Stimulated activated CD4-positive, alpha-beta T cell treated with anti-CD3 and anti-CD28 coated beads, TNF-alpha, amount 100 ng/mL, for 1 hour (primary cell): ENCODE results near the gene ARHGAP28.
"Not testable (repeated sequence)": the region's sequence is repeated elsewhere in the genome, so short reads cannot be mapped to it uniquely, and the experiment has no call there.

ENCODE experiments used
- DNase-seq, 3 donors: peaks; one replicate each; pipeline ENCODE4 v3.0.0-alpha.2; 2020; ENCODE audit warnings: low read depth in 3 of 3, low spot score in 1 of 3

ARHGAP28 gene

GRCh38 chr18:6775237-6775636, 45.7 kb downstream of the ARHGAP28 start:
- DNase-seq: no peak

GRCh38 chr18:6775702-6776101, 46.2 kb downstream of the ARHGAP28 start:
- DNase-seq: no peak

GRCh38 chr18:6776188-6776587, 46.7 kb downstream of the ARHGAP28 start:
- no peak for DNase-seq

- DNase-seq: no peak
Measured at GRCh38 chr18:6777509-6777908, 48.0 kb downstream of the ARHGAP28 start.

GRCh38 chr18:6778459-6779247, 49.1 kb downstream of the ARHGAP28 start:
- no peak for DNase-seq

GRCh38 chr18:6781142-6781714, 51.7 kb downstream of the ARHGAP28 start:
- no peak for DNase-seq

- DNase-seq: no peak
Measured at GRCh38 chr18:6781796-6782195, 52.3 kb downstream of the ARHGAP28 start.

- no peak for DNase-seq
Measured at GRCh38 chr18:6782861-6783260, 53.3 kb downstream of the ARHGAP28 start.

GRCh38 chr18:6784046-6784445, 54.5 kb downstream of the ARHGAP28 start:
- DNase-seq: no peak

- no peak for DNase-seq
Measured at GRCh38 chr18:6785001-6785400, 55.5 kb downstream of the ARHGAP28 start.

GRCh38 chr18:6785411-6785810, 55.9 kb downstream of the ARHGAP28 start:
- no peak for DNase-seq

- DNase-seq: no peak
Measured at GRCh38 chr18:6792391-6792790, 62.9 kb downstream of the ARHGAP28 start.

GRCh38 chr18:6793455-6793854, 63.9 kb downstream of the ARHGAP28 start:
- DNase-seq: no peak

GRCh38 chr18:6793986-6794385, 64.5 kb downstream of the ARHGAP28 start:
- DNase-seq: no peak

GRCh38 chr18:6795307-6795706, 65.8 kb downstream of the ARHGAP28 start:
- DNase-seq: no peak

- DNase-seq: no peak
Measured at GRCh38 chr18:6796511-6796910, 67.0 kb downstream of the ARHGAP28 start.

GRCh38 chr18:6797171-6797570, 67.7 kb downstream of the ARHGAP28 start:
- DNase-seq: no peak

GRCh38 chr18:6798896-6799295, 69.4 kb downstream of the ARHGAP28 start:
- DNase-seq: no peak

- not testable (repeated sequence) for DNase-seq
Measured at GRCh38 chr18:6800309-6800708, 70.8 kb downstream of the ARHGAP28 start.

- no peak for DNase-seq
Measured at GRCh38 chr18:6807515-6808257, 78.2 kb downstream of the ARHGAP28 start.

GRCh38 chr18:6810191-6810590, 80.7 kb downstream of the ARHGAP28 start:
- DNase-seq: no peak

GRCh38 chr18:6811816-6812215, 82.3 kb downstream of the ARHGAP28 start:
- DNase-seq: no peak
